AG10803 (cell line): Measurements from ENCODE around the gene ZBTB46.

Experiments
- DNase-seq: peaks from one replicate; pipeline ENCODE4 v3.0.0; 2010; ENCODE audit warnings: low read depth
- H3K4me3 ChIP-seq: 2 replicates; pipeline ENCODE4 v1.5.1; 2011; ENCODE audit warnings: mild to moderate bottlenecking, low read length, control low read depth
- TF ChIP-seq, protein P1 (sequence below): conservative IDR thresholded peaks from 2 replicates; pipeline ENCODE4 v1.5.1; 2011; ENCODE audit warnings: mild to moderate bottlenecking, low read length, control low read depth, inconsistent platforms

The ZBTB46 gene

DNA sequence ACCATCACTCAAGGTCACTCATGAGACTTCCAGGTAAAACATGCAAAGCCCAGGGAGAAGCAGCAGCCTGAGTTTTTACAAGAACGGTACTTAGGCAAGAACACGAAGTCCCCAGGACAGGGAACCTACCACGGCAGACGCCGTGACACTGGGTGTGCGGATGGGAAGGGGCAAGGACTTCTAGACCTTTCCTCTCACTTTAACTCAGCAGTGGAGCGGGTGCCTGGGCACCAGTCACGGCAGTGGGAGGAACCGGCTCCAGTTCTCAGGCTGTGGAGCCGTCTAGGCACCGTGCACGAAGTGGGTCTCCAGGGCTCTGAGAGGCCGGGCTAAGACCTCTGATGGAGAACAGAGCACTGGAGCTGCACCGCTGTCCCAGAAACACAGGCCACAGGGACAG lies 2.5 kb downstream of the ZBTB46 start:
- no peak for DNase-seq
- no peak overlapping the region for H3K4me3 ChIP-seq
- TF ChIP-seq, protein P1, sequence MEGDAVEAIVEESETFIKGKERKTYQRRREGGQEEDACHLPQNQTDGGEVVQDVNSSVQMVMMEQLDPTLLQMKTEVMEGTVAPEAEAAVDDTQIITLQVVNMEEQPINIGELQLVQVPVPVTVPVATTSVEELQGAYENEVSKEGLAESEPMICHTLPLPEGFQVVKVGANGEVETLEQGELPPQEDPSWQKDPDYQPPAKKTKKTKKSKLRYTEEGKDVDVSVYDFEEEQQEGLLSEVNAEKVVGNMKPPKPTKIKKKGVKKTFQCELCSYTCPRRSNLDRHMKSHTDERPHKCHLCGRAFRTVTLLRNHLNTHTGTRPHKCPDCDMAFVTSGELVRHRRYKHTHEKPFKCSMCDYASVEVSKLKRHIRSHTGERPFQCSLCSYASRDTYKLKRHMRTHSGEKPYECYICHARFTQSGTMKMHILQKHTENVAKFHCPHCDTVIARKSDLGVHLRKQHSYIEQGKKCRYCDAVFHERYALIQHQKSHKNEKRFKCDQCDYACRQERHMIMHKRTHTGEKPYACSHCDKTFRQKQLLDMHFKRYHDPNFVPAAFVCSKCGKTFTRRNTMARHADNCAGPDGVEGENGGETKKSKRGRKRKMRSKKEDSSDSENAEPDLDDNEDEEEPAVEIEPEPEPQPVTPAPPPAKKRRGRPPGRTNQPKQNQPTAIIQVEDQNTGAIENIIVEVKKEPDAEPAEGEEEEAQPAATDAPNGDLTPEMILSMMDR = no peak

DNA sequence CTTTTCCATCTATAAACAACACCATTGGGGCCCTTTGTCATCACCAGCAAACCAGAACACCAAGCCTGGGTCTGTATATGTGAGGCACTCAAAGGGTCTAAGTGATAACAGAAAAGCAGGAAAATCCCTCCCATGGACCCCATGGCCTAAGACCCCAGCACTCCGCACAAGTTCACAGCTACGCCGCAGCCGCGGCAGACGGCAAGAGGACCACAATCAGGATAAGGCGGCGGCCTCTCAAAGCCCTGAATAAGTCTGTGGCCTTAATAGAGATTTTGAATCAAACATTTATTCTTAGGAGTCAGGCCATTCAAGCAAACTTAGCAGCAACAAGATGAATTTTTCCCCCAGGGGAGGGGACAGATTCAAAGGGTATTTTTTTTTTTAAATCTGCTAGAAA lies 2.9 kb downstream of the ZBTB46 start:
- TF ChIP-seq, protein P1 = no peak
- H3K4me3 ChIP-seq = no peak overlapping the region
- DNase-seq = no peak

- H3K4me3 ChIP-seq = no peak overlapping the region
- TF ChIP-seq, protein P1 = no peak
- DNase-seq = no peak
These were observed 4.3 kb downstream of the ZBTB46 start for GRCh38 chr20:63826753-63827152.

DNA sequence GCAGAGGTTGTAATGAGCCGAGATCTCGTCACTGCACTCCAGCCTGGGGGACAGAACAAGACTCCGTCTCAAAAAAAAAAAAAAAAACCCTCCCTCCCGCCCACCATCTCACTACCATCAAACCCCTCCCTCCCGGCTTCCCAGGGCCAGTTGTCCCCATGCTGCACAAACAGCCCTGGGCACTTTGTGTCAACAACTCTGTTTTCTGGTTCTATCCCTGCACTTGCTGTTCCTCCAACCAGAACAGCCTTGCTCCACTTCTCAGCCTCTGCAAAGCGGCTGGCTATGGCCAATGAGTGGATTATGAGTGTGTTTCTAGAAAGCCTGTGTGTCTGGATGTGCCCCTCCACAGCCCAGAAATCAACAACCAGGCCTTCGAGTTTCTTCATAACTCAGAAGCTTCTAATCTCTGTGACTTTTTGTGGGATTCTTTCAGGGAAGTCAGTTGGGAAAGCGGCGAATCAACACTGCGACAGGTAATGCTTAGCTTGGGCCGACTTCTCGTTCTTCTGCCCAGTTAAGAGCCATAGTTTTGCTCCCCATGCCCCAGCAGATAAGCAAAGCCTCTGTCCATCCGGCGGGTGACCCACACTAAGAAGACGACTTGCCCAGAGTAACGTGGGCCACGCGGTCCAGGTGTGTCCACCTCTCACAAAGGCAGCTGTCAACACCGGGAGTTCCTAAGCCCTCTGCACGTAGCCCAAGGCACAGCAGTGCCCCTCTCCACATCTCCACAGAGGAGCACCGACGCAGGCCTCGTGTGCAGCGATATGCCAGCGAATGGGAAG lies 5.5 kb downstream of the ZBTB46 start:
- TF ChIP-seq, protein P1 = no peak

DNA sequence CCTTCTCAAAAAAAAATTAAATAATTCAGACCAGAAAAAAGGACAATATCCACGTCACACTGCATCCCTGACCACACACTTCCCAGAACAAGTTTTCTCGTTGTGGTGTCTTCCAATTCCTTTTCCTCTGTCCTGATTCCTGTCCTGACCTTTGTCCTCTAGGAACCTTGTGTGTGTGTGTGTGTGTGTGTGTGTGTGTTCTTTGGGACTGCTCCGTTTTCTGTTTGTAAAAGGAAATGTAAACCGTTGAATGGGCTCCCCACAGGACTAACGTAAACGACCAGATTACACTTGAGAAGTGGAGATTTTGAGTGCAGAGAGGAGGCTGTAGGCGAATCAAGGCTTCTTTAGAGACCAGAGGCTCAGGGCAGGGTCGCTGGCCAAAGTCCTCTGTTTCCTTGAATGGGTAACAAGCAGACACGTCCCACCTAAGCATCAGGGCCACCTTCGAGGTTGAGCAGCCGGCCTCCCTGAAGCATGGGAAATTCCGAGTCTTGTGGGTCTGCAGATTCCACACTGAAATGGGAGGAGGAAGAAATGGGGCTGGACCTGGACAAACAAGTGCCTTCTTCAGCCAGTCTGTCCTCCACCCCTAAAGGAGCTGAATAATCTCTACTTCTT lies 7.3 kb downstream of the ZBTB46 start:
- no peak for DNase-seq
- TF ChIP-seq, protein P1 = no peak
- no peak overlapping the region for H3K4me3 ChIP-seq

More for the DNA sequence above, 5.5 kb downstream of the ZBTB46 start:
- no peak for DNase-seq
- H3K4me3 ChIP-seq = no peak overlapping the region

GRCh38 chr20:63822276-63822696 lies 8.8 kb downstream of the ZBTB46 start:
- TF ChIP-seq, protein P1 = no peak
- DNase-seq = no peak
- no peak overlapping the region for H3K4me3 ChIP-seq

DNA sequence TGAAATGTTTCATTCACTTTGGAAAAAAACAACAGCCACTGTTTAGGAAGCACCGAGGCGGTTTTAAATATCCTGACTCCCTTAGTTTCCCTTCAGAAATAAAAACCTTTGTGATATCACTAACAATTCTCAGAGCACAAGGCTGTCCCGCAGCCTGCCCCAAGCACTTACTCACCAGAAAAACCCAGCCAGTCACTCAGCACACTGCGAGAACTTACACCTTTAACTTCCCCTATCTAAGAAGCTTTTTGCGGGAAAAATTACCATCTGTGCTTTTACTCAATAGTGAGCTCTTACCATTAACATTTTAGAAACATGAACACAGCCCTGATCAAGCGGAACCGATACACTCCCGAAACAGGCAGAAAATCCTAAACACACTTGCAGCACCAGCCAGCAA lies 9.3 kb downstream of the ZBTB46 start:
- DNase-seq = no peak
- H3K4me3 ChIP-seq = no peak overlapping the region
- TF ChIP-seq, protein P1 = no peak
